Stimulated activated CD8-positive, alpha-beta memory T cell treated with anti-CD3 and anti-CD28 coated beads, Interleukin-15, amount 100 ng/mL, for 24 hours (primary cell): ENCODE results near the gene TNFRSF21.

Experiments
- DNase-seq: peaks from one replicate; pipeline ENCODE4 v3.0.0-alpha.2; 2020; ENCODE audit warnings: low read depth

Gene TNFRSF21

DNA sequence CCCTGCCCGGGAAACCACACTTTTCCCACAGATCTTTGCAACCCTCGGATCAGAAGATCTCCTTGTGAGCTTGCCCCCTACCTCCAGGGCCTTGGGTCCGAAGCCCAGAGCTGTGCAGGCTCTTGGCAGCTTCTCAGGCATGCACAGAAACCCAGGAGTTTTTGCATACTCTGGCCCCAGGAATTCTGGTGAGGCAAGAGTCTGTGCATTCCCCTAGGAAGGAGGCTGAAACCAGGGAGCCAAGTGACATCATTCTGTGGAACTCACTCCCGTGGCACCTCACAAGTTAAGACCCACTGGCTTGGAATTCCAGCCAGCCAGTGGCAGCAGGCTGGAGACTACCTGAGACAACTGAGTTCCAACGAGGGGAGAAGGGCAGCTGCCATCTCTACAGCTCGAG is 100.1 kb downstream of the TNFRSF21 start:
- no peak for DNase-seq

DNA sequence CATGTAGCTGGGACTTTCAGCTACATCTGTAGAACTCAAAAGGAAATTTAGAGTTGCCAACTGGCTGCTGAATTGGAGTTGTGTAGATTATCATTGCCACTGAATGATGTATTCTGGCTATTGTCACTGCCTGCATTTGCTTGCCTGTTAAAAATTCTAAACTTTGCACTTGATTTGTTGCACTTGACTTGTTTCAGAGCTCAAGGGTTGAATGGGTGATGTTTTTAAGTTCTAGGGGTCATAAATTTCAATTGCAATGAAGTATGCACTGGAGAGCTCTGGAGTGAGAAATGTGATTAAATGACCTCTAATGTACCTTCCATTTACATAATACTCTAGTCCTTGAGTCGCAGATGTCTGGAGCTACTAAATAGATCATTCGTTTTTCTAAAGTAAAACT is 102.4 kb downstream of the TNFRSF21 start:
- no peak for DNase-seq

DNA sequence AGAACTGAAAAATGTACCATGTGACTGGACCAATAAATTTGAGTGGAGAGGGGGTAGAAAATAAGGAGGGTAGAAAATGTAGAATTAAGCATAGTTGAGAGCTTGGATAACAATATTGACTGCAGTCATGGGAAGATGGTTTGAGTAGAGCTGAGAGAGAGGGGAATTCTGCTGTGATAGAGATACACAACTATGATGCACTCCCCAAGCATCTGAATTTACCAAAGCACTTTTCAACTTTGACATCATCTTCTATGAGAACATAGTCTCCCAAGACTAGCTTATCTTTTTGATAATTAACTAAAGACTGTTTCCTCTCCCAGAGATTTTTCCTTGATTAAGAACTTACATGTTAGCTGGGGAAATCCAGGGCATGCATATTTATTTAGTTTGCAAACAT is 103.1 kb downstream of the TNFRSF21 start:
- no peak for DNase-seq

DNA sequence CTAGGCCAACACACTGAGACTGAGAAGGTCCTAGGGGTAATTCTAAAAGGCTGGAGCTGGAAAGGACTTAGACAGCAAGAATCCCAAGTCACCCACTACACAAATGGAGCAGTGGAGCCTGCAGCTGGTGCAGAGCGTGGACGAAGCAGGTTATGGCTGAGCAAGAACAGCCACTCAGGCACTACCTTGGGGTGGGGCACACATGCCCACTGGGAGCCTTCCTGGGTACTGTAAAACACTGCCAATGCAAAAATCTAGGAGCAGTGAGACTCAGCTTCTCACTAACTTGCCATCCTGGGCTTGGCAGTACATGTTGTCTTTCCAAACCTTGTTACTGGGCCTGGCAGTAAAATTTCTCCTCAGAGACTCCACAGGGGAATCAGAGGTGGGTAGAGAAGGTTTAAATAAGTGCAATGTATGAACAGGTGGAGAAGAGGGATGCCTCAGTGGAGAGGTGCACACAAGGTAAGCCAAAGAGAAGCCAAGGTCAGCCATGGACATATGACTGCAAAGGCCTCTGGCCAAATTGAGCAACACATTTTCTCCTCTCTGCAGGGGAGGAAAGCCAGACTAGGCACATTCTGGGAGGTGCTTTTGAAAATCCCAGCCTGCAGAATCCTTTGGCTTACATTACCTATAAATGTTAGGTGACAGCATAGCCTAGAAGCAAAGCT is 105.6 kb downstream of the TNFRSF21 start:
- no peak for DNase-seq

DNA sequence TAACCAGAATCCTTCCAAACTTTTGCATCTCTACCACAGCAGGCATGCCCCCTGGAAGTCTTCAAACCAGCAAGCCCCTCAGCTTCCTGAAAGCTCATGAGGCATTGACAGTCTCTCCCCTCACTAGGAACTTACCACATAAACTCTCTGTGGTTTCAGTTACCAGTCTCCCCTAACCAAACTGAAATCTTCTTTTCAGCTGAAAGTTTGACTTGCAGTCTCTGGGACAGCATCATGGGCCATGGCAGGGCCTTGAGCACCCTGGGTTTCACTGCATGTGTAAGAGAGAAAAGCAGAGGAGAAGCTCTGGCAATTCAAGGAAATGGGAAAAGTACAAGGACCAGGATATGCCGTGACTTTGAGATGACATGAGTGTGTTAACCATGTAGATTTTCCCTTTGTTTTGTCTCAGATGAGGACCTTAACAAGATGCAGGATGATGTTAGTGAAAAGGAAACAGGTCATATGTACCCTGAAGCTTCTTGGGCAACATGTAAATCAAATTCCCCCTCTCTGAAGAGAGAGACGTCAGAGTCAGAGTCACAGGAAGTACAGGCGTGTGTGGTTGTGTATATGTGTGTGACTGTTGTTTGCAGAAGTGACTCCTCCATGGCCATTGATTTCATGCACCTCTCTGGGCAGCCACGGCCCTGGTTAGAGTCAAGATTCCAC is 106.3 kb downstream of the TNFRSF21 start:
- DNase-seq, result no peak

DNA sequence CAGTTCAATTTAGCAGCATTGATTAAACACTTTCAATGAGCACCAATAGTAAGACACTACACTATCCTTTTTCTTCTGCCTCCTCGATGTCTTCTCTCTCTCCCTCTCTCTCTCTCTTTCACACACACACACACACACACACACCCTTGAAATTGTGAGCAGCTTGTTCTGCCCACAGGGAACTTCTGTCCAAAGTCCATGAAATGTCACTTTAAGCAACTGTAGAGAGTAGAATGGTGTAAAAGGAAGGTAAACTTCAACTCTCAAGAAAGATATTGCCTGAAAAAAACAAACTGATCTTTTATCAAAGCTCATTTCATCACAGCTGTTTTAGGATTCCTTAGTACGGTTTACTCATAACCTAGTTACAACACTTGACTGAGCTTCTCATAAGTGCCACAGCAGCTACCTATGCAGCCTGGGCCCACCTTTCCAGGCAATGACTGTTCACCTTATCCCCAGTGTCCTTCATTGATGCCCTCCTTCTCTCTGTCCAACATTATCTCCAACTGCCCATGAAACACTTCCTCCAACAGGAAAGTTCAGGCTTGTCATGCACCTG is 107.0 kb downstream of the TNFRSF21 start:
- no peak for DNase-seq

DNA sequence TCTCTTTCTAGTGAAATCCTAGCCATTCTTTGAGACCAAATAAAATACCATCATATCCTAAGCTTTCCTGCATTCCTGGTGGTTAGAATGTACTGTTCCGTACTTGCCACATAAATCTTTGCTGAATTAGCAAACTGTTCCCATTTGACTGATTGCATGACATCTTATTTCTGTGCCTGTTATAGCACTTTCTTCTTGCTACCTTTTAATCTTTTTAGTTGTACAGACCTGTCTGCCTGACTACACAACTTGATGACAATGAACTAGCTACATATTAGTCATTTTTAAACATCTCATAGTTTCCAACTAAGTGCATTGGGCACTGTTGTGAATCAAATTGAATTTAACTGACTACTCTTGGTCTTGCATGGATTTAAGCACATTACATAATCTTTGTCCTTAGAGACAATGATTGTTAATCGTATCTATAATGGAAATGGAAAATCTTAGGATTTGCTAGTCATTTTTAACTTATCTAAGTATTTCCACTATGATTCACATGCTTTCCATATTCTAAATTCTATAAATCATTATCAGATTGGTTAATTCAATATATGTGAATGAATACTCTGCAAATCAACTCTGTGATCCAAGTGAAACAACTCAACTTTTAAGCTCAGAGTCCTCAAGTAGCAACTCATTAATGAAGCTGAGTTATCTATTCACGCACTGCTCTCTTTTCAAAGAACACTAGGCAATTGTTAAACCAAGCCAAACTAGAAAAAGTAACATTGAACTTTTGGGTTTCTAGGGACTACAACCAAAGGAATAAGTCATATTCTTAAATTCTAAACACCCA is 109.0 kb downstream of the TNFRSF21 start:
- no peak for DNase-seq

DNA sequence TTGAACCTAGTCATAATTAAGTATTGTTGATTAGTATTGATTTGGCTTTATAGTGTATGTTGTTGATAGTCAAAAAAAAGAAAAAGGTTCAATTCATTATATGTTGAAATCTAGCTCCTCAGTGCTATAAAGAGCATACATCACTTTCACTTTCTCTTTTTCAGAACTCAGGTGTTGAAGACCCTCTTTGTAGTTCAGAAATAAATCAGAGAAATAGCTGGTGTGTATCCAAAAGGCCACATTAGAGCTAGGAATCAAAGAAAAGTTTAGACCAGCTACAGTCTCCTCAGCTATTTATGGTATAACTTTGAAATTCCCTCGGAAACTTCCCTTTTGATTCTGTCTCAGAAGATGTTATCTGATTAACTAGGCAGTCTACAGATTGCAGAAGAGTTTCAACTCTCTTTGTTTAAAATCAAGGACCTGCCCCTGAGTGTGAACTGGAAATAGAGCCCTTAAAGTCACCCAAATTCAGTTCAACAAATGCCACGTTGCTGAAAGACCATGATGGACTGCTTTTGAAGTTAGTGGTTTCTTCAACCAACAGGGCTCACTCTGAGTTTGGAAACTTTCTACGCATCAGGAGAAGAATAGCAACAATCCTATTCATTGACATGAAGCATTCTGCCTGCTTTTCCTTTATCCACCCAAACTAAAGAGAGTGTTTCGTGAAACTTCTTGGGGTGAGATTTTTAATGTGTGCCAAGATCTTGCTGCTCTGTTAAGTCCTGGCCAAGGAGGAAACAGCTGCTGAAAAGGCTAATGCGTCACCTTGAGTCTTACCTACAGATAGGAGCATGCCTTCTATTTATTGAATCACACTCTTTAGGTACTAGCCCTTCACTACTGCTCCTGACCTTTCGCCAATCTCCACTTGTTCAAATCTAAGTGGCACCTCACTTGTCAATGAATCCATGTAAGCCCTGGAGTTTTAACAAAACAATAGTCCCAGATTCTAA is 111.7 kb downstream of the TNFRSF21 start:
- no peak for DNase-seq

DNA sequence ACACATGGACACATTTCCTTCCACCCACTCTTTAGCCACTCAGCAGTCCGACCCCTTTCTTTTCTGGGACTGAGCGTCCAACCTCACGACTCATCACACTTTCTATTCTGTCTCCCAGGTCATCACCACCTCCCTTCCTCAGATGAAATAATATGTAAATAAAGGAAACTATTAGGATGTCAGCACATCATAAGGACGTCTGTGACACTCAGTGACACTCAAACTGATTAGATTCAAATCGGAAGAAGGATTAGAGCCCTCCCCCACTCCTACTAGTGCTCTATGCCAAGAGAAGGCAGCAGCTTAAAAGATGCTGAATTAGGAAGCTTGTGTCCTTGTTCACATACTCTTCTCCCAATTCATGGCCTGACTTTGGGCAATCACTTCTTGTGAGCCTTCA is 113.6 kb downstream of the TNFRSF21 start:
- no peak for DNase-seq

DNA sequence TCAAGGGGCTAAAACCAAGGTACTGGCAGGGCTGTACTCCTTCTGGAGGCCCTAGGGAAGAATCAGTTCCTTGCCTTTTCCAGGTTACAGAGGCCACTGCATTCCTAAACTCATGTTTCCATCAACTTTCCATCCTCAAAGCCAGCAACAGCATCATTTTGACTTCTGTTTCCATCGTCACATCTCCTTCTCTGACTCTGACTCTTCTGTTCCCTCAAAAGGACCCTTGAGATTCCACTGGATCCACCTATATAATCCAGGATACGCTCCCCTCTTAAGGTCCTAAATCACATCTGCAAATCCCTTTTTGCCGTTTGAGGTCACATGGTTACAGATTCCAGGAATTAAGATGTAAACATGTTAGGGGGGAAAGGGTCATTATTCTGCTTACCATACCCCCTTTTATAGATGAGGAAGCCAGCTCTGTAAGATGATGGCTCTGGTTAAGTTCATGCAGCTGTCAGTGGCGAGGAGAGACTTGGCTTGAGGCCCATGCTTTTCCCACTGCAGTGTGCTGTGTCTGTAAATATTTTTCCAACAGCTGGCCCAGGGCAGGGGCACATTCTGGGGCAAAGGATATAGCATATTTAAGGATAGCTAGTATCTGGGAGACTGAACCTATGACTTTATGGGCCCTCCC is 114.6 kb downstream of the TNFRSF21 start:
- DNase-seq, result no peak

DNA sequence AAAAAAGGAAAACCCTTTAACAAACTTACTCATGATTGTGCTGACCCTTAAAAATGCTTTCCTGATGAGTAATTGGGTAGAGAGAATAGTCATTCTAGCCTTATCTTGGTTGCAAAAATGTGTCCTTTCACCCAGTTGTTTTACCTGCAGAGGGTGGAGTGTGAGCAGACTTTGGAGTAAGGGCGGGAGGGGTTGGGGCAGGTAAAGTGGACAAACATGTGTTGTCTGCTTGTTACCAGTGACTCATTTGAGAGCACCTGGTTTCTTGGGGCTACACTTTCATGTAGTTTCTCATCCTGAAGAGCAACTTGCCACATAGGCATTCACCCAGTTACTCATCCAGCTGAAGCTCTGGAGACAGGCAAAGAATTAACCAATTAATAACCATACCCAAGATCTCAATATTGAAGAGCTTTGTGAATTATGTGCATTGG is 121.1 kb downstream of the TNFRSF21 start:
- no peak for DNase-seq

DNA sequence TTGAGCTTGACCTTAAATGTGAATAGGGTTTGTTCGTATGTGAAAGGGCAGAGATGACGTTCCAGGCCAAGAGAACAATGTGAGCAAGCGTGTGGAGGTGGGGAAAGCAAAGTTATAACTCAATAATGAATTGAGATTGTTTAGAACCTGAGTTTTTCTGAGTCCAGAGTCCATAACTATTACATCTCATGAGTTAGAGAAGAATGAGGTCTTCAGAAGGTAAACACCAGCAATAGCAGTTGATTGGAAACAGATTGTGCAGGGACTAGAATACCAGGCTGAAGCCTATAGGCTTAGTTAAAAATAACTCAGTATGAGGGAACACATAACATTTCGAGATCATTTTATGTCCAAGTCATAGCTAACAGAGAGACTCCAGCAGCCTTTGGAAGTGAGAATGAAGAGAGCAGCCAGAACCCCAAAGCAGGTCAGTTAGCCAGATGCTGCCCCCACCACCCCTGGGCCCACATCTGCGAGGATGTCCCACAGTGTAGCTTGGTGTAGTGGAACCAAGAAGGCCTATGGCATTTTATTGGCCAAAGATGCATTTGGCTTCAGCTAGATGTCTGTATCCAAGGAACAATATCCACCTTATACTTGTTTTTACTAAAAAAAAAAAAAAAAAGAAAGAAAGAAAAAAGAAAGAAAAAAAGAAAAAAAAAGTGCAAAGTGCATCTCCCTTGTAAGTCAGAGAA is 121.7 kb downstream of the TNFRSF21 start:
- no peak for DNase-seq

DNA sequence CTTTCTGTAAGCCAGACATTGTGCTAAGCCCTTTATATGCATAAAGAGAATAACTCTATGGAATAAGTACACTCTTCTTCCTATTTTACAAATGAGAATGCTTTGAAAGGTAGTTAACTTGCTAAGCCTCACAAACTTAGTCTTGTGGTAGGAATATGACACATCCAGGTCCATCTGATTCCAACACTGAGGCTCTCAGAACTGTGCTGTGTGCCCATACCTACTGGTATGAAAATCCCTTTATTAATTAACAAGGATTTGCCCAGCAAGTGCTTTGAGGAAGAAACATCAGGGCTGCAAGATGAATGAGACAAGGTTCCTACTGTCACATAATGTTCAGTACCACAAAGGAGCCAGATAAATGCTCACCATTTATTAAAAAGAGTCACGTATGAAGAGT is 122.6 kb downstream of the TNFRSF21 start:
- no peak for DNase-seq

DNA sequence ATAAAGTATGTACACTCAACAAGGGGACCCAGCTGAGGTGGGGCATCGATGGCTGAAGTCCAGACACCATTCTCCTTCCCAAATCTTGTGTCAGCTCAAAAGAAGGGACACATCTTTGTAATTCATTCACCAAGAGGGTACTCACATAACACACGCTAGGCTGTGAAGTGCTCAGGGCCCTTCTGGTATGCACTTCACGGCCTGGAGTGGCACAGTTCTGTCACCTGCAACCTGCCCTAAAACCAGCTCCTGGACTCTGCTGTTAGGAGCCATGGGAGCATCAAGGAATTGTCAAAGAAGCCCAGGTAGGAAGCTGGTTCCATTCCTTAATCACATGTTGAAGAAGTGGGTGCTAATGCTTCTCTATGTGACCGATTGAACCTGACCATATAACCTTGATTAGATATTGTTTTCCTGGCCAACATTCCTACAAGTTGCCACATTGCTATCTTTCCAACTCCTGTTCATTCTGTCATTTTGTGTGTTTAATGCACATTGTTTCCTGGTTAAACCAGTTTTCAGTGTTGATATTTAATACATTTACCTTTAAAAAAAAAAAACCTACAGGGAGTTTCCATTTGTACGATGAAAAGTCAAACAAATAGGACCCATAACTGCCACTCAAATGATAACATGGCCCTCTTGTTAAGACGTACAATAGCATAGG is 127.3 kb downstream of the TNFRSF21 start:
- DNase-seq, result no peak

DNA sequence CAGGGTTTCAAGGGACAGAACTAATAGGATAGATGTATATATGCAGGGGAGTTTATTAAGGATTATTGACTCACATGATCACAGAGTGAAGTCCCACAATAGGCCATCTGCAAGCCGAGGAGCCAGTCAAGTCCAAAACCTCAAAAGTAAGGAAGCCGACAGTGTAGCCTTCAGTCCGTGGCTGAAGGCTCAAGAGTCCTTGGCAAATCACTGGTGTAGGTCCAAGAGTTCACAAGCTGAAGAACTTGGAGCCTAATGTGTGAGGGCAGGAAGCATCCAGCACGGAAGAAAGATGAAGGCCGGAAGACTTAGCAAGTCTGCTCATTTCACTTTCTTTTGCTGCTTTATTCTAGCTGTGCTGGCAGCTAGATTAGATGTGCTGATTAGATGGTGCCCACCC is 128.0 kb downstream of the TNFRSF21 start:
- no peak for DNase-seq
